NOMO-1 (cell line): Measurements from ENCODE around the gene MLH3.

ENCODE experiments used
- DNase-seq, 2 experiments: peaks; one replicate each; lab custom pipeline; 2025; ENCODE audit not compliant: unreplicated experiment in 2 of 2; lab: John Stamatoyannopoulos, UW

The MLH3 gene

DNA sequence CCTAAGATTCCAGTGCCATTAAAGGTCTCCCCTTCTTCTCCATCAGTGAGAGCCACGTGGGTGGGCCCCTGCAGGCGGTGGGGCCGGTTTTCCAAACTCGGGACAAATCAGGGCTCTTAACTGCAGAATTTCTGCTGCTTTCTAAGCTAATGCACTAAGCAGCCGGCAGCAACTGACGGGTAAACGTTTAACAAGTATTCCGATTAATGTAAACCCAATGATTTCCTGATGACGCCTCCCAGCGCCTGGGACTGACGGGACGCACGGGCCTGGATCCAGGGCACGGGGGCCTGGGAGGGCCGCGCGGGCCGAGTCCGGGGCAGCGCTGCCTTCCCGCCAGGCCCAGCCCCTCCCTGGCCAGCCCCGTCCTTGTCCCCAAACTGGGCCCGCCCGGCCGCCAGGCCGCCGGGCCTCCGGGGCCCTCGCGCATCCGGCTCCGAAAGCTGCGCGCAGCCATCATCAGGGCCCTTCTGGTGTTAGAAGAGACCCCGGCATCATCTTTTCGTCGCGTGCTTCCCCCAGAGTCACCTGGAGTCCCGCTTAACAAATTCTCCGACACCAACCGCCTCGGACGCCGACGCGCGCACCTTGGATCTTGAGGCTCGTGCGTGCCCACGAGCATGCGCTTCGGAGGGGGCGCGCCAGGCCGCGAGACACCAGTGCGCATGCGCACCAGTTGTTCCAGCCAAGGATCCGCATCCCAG is at the start of gene MLH3:
TSS of gene MLH3 (minus strand) at position 616 of the 704 bp plus-strand sequence. CDS start 1,812 bp downstream, outside the sequence.
- peak; percentile 67 to 77 for DNase-seq

DNA sequence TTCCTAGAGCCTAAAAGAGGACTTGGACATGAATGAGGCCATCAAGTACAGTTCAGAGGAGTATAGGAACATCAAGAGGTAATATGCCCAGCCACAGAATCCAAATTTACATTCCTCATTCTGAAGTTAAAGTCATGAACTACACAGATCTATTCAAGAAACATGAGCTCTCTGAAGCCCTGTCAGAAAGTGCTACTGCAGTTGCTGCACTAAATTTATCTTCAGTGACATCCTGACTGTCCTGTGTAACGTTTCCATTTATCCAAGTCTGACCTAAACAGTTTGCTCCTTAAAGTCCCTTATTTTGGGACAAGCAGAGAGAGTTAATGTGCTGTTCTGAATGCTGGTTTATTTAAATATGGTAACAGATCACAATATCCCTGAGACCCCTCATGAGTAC is 47.4 kb upstream of the MLH3 start:
- no peak for DNase-seq

GRCh38 chr14:75098212-75098611 is 46.9 kb upstream of the MLH3 start:
- no peak for DNase-seq

GRCh38 chr14:75096959-75097358 is 45.7 kb upstream of the MLH3 start:
- DNase-seq, result no peak

DNA sequence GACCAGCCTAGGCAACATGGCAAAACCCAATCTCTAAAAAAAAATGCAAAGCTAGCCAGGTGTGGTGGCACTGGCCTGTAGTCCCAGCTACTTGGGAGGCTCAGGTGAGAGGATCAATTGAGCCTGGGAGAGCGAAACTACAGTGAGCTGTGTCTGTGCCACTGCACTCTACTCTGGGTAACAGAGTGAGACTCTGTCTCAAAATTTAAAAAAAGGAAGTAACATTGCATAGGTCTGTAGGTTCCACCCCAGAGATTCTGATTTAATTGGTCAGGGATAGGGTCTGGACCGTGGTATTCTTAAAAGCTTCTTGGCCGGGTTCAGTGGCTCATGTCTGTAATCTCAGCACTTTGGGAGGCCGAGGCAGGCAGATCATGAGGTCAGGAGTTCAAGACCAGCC is 44.4 kb upstream of the MLH3 start:
- DNase-seq, result no peak

DNA sequence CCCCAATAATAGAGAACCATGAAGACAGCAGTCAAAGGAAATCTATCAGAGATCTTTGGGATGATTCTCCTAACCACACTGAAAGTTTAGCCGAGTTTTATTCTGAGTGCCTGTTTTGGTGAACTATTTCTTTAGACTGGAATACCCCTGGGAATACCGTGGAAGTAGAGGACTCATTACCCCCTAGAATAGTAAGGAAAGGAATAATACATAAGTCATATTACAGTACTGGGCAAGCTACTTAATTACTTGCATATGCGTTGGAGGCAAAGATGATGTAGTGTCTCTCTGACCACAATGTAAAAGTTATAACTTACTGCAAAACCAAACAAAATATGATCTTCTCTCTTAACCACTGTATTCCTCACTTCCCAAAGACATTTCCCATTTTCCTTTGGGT is 43.6 kb upstream of the MLH3 start:
- DNase-seq, result no peak

DNA sequence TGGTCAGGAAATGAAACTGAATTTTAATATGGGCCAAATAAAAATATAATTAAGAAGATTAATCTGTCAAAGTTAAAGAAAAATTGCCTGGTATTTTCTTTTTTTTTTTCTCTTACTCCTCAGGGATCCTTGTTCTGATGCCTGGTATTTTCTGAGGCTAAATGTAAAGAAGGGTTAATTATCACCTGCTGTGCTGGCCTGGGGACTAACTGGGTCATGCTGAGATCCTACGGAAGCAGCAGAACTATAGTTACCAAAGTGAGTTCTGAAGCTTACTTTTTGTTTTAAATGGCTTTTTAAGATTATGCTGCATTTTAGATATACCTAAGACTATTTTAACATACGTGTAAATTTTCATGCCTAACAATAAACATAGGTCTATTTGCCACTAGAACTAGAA is 41.4 kb upstream of the MLH3 start:
- DNase-seq, result no peak

DNA sequence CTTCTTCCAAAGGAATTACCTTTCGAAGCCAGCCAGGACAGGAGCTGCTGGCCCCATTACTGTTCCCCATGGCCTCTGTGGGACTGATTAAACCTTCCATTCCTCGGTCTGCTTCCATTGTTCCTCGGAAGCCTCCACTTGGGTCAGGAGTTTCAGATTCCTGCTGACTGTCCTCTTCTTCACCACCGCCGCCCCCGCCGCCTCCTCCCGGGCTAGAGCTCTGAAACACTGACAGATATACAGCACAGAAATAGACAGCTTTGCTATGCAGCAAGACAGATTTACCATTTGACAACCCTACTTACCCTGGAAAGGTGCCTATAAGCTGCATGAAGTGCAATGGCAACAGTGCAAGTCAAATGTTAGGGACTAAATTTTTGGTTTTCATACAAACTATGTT is 40.0 kb upstream of the MLH3 start:
- DNase-seq, result no peak

DNA sequence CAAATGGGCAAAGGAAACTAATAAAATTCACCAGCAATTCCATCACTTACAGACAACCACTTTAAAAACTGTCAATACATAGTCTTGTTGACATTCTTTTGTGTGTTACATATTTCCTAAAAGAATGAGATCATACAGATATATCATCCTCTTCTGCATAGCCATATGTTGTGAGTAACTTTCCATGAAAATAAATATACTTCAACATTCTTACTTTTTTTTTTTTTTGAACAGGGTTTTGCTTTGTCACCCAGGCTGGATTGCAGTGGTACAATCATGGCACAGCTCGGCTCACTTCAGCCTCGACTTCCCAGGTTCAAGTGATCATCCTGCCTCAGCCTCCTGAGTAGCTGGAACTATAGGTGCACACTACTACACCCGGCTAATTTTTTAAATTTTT is 39.1 kb upstream of the MLH3 start:
- no peak for DNase-seq

- DNase-seq, result peak in 1 of 2 experiments; percentile 43
Measured at GRCh38 chr14:75088566-75089373, 37.5 kb upstream of the MLH3 start.

GRCh38 chr14:75088153-75088552 is 36.9 kb upstream of the MLH3 start:
- no peak for DNase-seq

DNA sequence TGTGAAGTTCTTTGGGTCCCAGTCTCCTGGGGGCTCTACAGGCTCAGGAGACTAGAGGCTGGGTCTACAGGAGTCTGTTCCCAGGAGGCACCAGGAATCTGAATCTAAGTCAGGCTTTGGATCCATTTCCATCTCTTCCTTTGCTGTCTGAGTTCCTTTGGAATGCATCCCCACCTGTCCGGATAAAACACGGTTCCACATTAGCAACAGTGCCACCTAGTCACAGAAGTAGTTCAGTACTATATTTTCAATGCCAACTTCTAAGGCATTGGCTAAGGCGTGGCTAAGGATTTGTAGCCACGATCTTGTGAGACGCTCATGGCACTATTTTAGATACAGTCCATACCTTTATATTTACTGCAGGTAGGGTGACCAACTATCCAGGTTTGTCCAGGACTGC is 33.2 kb upstream of the MLH3 start:
- no peak for DNase-seq

DNA sequence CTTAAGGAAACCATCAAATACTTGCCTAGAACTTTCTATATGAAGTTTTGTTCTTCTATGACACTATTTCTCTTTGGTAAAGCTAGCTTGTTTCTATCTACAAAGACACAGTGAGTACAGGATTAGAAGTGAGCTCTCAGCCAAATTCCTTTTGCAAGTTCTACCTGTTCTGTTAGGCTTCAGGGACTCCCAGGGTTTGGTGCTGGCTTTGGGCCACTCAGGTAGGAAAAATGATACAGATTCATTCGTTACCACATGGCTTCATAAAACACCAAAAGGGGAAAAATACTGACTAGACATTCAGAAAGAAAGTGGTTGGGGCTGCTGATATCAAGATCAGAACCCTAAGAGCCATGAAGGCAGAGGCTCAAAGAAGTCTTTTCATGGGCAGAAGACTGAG is 32.0 kb upstream of the MLH3 start:
- DNase-seq, result no peak

DNA sequence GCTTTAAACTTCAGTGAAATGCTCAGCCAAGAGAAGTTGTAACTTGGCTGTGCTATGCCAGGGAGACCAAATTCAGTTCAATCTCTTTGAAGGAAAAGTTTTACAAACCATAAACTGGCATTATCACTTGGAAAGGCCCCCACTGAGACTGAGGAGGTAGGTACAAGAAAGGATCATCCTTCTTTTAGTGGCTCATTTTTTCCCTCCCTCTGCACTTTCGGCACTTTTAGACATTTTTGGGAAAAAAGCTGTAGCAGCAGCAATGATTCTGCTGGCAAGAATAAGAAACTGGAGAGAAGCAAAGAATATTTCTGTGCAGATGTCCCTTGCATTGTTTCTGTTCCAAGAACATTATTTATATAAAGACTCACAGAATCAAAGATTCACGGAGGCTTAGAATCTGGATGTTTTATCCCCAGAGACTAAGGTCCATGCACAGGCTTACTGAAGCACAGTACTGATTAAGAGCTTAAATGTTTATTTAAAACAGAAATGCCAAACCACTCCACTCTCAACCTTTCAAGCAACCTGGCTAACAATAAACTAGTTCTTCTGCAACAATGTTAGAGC is 30.5 kb upstream of the MLH3 start:
- DNase-seq, result no peak

GRCh38 chr14:75079521-75079920 is 28.3 kb upstream of the MLH3 start:
- DNase-seq, result no peak

GRCh38 chr14:75077794-75078193 is 26.5 kb upstream of the MLH3 start:
- DNase-seq, result no peak

DNA sequence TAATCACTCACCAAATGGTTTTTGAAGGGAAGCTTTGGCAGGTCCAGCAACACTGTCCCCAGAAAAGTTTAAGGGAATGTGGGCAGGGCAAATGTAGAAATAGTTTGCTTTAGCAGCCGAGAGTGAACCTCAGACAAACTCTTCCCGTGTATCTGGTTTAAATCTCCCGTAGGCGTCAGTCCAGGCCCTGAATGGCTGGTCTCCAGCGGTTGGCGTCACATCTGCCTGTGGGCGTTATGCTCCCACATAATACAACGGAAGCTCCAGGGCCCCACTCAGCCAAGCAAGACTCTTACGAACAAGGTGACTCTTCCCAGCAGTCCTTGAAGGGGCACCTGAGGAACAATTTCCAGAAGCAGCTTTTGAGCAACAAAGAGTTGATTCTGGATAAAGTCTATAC is 19.1 kb upstream of the MLH3 start:
- no peak for DNase-seq

GRCh38 chr14:75069811-75070145 is 18.5 kb upstream of the MLH3 start:
- DNase-seq, result peak in 1 of 2 experiments; percentile 31

DNA sequence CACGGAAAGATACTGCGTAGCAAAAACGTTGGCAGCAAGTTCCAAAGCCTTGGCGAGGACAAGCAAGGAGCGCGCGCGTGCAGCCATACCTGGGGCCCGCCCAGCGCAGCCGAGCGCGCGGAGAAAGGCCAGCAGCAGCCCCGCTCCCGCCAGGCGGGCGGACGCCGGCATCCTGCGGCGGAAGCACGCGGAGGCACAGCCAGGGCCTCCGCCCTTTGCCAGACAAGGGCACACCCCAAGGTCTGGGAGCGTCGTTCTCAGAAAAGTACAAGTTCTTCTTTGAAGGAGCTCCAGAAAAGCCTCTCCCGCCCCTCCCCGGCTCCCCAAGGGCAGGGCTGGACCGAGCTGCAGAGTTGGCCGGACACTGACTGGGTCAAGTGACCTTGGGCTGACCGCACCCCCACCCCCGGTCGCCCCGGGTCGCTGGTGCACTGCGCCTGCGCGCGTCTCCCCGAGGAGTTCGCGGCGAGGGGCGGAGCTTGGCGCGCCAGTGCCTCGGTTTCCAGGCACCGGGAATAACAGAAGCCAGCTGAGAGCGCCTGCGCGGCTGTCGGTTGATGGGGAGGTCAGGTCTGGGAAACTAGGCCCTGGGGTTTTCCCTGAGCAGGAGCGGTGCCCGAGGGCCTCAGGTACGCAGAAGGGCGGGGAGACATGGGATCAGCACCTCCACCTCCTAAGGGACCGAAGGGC is 18.0 kb upstream of the MLH3 start, which contains the start of gene ZC2HC1C:
TSS of gene ZC2HC1C (plus strand) at position 521 of the 690 bp plus-strand sequence. CDS start 933 bp downstream, outside the sequence.
- peak; percentile 73 to 84 for DNase-seq

GRCh38 chr14:75068294-75069120 is 17.2 kb upstream of the MLH3 start:
- peak in 1 of 2 experiments; percentile 72 for DNase-seq
